PC-3 (cell line): ENCODE data around the gene MACROH2A1.

Source experiments
- CTCF ChIP-seq: fragments of 300-600 bp; sonication (generic); conservative IDR thresholded peaks from 2 replicates; pipeline ENCODE4 v1.5.1; 2017; ENCODE audit warnings: antibody characterized with exemption, low read depth, mild to moderate bottlenecking, low read length
- EZH2 ChIP-seq: fragments of 300-600 bp; sonication (generic); IDR thresholded peaks from one replicate; pipeline ENCODE4 v1.6.1; 2017; ENCODE audit warnings: antibody characterized with exemption, mild to moderate bottlenecking, low read length; ENCODE audit not compliant: unreplicated experiment
- EZH2phosphoT487 ChIP-seq: fragments of 300-600 bp; sonication (generic); IDR thresholded peaks from 2 replicates; pipeline ENCODE4 v1.6.1; 2018; ENCODE audit warnings: mild to moderate bottlenecking, antibody characterized with exemption, low read length, borderline replicate concordance

GRCh38 chr5:135323701-135324132 lies 75.3 kb downstream of the MACROH2A1 start:
- TF ChIP-seq EZH2phosphoT487 (no peak), CTCF (no peak), EZH2 (no peak)
